HEK293T (cell line): Measurements from ENCODE around the gene YKT6.

Experiments
- ARNT ChIP-seq: fragments of 450-650 bp; IDR thresholded peaks from 2 replicates; pipeline ENCODE4 v1.6.1; 2017; ENCODE audit warnings: mild to moderate bottlenecking
- BHLHE40 ChIP-seq: fragments of 450-650 bp; IDR thresholded peaks from 2 replicates; pipeline ENCODE4 v1.6.1; 2016; ENCODE audit warnings: mild to moderate bottlenecking, moderate library complexity, borderline replicate concordance
- ELF4 ChIP-seq: fragments of 450-650 bp; IDR thresholded peaks from 2 replicates; pipeline ENCODE4 v1.6.1; 2017; ENCODE audit warnings: antibody characterized with exemption
- FOXA1 ChIP-seq: fragments of 450-650 bp; IDR thresholded peaks from 2 replicates; pipeline ENCODE4 v1.6.1; 2016; ENCODE audit warnings: mild to moderate bottlenecking
- HDGF ChIP-seq: fragments of 450-650 bp; IDR thresholded peaks from 2 replicates; pipeline ENCODE4 v1.6.1; 2017; ENCODE audit warnings: antibody characterized with exemption, borderline replicate concordance
- LEF1 ChIP-seq: fragments of 450-650 bp; IDR thresholded peaks from 2 replicates; pipeline ENCODE4 v1.6.1; 2017; ENCODE audit warnings: mild to moderate bottlenecking, borderline replicate concordance
- SP1 ChIP-seq: fragments of 450-650 bp; IDR thresholded peaks from 2 replicates; pipeline ENCODE4 v1.6.1; 2017
- SUZ12 ChIP-seq: fragments of 450-650 bp; IDR thresholded peaks from 2 replicates; pipeline ENCODE4 v1.6.1; 2016; ENCODE audit warnings: mild to moderate bottlenecking
- ZNF384 ChIP-seq: fragments of 450-650 bp; IDR thresholded peaks from 2 replicates; pipeline ENCODE4 v1.6.1; 2016

DNA sequence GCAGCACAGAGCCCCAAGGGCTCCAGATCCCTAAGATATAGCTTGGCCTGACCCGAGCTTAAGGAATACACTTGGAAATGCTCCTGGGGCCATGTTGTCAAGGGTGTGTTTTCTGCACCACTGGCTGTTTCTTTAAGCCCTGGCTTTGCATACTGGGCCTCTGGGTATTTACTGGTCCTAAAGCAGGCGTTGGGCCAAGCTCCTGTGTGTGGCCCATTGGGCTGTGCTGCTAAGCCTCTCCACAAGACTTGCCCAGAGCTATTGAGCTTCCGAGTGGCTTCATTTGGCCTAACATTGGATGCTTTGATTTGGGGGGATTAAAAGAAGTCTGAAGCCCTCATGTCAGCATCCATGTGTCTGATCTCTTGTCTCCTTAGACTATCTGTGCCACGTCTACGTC lies 5.2 kb downstream of the YKT6 start:
- TF ChIP-seq ARNT (no peak), LEF1 (no peak), ZNF384 (no peak), BHLHE40 (no peak), HDGF (no peak), FOXA1 (no peak), ELF4 (no peak), SUZ12 (no peak), SP1 (no peak)
